Loucy (cell line): ENCODE data around the gene PLCXD1.

ENCODE experiments used
- CTCF ChIP-seq: fragments of 200-600 bp; sonication (generic); conservative IDR thresholded peaks from 2 replicates; pipeline ENCODE4 v1.5.1; 2014; ENCODE audit warnings: mild to moderate bottlenecking, antibody characterized with exemption, low read length
- EZH2phosphoT487 ChIP-seq: fragments of 200-600 bp; IDR thresholded peaks from 2 replicates; pipeline ENCODE4 v1.6.1; 2018; ENCODE audit warnings: antibody characterized with exemption, mild to moderate bottlenecking, moderate library complexity, borderline replicate concordance

GRCh38 chrX:349702-350101 is 68.5 kb downstream of the PLCXD1 start:
- TF ChIP-seq CTCF (no peak), EZH2phosphoT487 (no peak)
